ENCODE data around the gene PMEPA1.

DNA sequence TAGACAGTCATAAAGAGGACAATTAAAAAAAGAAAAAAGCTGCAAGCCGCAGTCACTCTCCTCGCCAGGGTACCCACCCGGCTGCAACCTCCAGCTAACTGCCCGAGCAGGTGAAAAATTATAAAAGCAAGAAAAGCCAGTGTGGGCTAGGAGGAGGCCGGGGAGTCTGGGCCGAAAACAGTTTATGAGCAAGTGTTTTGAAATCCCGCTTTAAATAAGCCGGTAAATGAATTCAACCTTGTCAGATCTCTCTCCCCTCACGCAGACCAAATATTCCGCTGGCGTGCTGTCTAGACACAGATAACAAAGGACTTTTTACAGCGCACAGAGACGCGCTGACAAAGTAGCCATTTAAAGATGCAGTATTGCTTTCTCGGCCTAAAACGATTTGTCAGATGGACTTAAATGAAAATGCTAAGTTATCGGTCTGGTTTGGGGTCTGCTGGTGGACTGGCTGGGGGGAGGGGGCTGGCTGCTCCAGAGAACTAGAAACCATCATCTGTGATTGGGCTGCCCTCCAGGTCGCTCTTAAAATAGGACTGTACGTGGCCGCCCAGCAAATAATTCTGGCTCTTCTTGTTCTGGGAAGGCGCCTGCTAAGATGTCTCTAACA, 24.6 kb downstream of the PMEPA1 start:
- TF ChIP-seq, protein P1, sequence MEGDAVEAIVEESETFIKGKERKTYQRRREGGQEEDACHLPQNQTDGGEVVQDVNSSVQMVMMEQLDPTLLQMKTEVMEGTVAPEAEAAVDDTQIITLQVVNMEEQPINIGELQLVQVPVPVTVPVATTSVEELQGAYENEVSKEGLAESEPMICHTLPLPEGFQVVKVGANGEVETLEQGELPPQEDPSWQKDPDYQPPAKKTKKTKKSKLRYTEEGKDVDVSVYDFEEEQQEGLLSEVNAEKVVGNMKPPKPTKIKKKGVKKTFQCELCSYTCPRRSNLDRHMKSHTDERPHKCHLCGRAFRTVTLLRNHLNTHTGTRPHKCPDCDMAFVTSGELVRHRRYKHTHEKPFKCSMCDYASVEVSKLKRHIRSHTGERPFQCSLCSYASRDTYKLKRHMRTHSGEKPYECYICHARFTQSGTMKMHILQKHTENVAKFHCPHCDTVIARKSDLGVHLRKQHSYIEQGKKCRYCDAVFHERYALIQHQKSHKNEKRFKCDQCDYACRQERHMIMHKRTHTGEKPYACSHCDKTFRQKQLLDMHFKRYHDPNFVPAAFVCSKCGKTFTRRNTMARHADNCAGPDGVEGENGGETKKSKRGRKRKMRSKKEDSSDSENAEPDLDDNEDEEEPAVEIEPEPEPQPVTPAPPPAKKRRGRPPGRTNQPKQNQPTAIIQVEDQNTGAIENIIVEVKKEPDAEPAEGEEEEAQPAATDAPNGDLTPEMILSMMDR (IDR thresholded peaks at IDR 0.05) = no peak
- no peak for TF ChIP-seq POLR2A (IDR thresholded peaks at IDR 0.05)

Data from Peyer's patch (tissue), 4 donors.